ENCODE measurements around the gene ZCCHC12.

The ZCCHC12 gene

DNA sequence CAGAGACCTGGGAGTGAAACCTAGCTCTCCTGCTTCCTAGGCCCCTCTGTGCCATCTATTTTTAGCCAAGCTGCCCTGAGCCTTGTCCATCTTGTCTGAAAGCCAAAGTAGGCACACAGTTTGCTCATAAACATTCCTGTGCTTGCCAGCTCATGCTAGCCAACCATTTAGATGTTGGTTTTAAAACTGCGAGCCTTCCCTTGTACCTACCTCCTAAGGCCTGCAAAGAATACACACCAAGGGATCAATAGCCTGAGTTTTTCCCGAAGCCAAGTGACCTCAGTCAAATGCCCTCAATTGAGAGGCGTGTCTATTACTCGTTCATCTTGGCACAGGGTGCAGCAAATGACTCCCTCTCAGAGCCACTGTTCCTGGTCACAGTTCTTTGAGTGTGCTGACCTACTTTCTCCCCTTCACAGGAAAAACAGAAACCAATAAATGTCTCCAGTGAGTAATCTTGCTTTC lies 48.5 kb downstream of the ZCCHC12 start:
- no peak for DNase-seq

Measured in NCI-H1930 (cell line).